Loucy (cell line): Measurements from ENCODE around the gene ZNF664.
"Not testable (repeated sequence)": the region's sequence is repeated elsewhere in the genome, so short reads cannot be mapped to it uniquely, and the experiment has no call there.

Experiments used
- H2AFZ ChIP-seq: fragments of 200-600 bp; sonication (generic); 2 replicates; pipeline ENCODE4 v1.6.0; 2016; ENCODE audit warnings: antibody characterized with exemption, mild to moderate bottlenecking, low read length, moderate library complexity
- H3F3A ChIP-seq: fragments of 200-600 bp; 2 replicates; pipeline ENCODE4 v1.6.0; 2016; ENCODE audit warnings: antibody characterized with exemption, low read depth, mild to moderate bottlenecking
- H3K27me3 ChIP-seq: fragments of 200-600 bp; sonication (generic); 2 replicates; pipeline ENCODE4 v1.6.1; 2014; ENCODE audit warnings: low read length, mild to moderate bottlenecking; ENCODE audit not compliant: insufficient read depth, poor library complexity, severe bottlenecking
- H3K36me3 ChIP-seq: fragments of 200-600 bp; sonication (generic); 2 replicates; pipeline ENCODE4 v1.6.1; 2016; ENCODE audit warnings: low read length; ENCODE audit not compliant: insufficient read depth
- H3K4me1 ChIP-seq: fragments of 200-600 bp; sonication (generic); 2 replicates; pipeline ENCODE4 v1.5.1; 2014; ENCODE audit warnings: low read length, mild to moderate bottlenecking; ENCODE audit not compliant: insufficient read depth, poor library complexity, severe bottlenecking
- H3K4me2 ChIP-seq: fragments of 200-600 bp; sonication (generic); 2 replicates; pipeline ENCODE4 v1.6.0; 2014; ENCODE audit warnings: antibody characterized with exemption, low read length, low read depth, mild to moderate bottlenecking; ENCODE audit not compliant: poor library complexity, severe bottlenecking
- H3K4me3 ChIP-seq: fragments of 200-600 bp; sonication (generic); 2 replicates; pipeline ENCODE4 v1.5.1; 2014; ENCODE audit warnings: low read length, mild to moderate bottlenecking, mixed read lengths; ENCODE audit not compliant: poor library complexity, severe bottlenecking
- H3K79me2 ChIP-seq: fragments of 200-600 bp; sonication (generic); 2 replicates; pipeline ENCODE4 v1.6.1; 2014; ENCODE audit warnings: low read length; ENCODE audit not compliant: insufficient read depth
- H3K9ac ChIP-seq: fragments of 200-600 bp; sonication (generic); 2 replicates; pipeline ENCODE4 v1.6.0; 2014; ENCODE audit warnings: mild to moderate bottlenecking, low read depth, low read length, moderate library complexity; ENCODE audit not compliant: poor library complexity, severe bottlenecking
- H3K9me2 ChIP-seq: fragments of 200-600 bp; sonication (generic); replicated peaks from 2 replicates; pipeline ENCODE4 v1.6.1; 2016; ENCODE audit warnings: low read depth, low read length, mixed read lengths
- H3K9me3 ChIP-seq: fragments of 200-600 bp; sonication (generic); 2 replicates; pipeline ENCODE4 v1.6.1; 2014; ENCODE audit warnings: mild to moderate bottlenecking, antibody characterized with exemption, low read length, low read depth; ENCODE audit not compliant: insufficient read depth
- H4K20me1 ChIP-seq: fragments of 200-600 bp; sonication (generic); 2 replicates; pipeline ENCODE4 v1.6.0; 2014; ENCODE audit warnings: antibody characterized with exemption, low read length, mild to moderate bottlenecking; ENCODE audit not compliant: insufficient read depth, poor library complexity, severe bottlenecking
- EZH2phosphoT487 ChIP-seq: fragments of 200-600 bp; IDR thresholded peaks from 2 replicates; pipeline ENCODE4 v1.6.1; 2018; ENCODE audit warnings: antibody characterized with exemption, mild to moderate bottlenecking, moderate library complexity, borderline replicate concordance
- TF ChIP-seq, protein P1 (sequence below): fragments of 200-600 bp; sonication (generic); conservative IDR thresholded peaks from 2 replicates; pipeline ENCODE4 v1.5.1; 2014; ENCODE audit warnings: mild to moderate bottlenecking, antibody characterized with exemption, low read length

The ZNF664 gene

DNA sequence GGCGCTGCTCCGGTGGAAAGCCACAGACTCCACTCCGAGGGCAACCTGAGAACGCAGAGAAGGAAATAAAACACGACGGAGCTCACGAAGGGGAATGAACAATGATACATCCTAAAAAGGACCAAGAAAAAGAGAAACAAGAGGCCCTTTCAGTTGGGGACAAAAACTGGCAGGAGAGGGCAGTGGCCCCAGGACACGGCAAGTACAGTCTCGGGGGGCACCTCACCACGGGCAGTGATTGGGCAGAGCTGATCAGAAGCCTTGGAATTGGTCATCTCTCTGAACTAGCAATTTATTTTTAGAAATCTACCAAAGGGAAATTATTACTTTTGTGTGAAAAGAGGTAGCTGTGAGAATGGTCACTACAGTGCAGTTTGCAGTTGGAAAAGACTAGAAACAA is 28.3 kb upstream of the ZNF664 start:
- TF ChIP-seq EZH2phosphoT487 = no peak
- TF ChIP-seq, protein P1, sequence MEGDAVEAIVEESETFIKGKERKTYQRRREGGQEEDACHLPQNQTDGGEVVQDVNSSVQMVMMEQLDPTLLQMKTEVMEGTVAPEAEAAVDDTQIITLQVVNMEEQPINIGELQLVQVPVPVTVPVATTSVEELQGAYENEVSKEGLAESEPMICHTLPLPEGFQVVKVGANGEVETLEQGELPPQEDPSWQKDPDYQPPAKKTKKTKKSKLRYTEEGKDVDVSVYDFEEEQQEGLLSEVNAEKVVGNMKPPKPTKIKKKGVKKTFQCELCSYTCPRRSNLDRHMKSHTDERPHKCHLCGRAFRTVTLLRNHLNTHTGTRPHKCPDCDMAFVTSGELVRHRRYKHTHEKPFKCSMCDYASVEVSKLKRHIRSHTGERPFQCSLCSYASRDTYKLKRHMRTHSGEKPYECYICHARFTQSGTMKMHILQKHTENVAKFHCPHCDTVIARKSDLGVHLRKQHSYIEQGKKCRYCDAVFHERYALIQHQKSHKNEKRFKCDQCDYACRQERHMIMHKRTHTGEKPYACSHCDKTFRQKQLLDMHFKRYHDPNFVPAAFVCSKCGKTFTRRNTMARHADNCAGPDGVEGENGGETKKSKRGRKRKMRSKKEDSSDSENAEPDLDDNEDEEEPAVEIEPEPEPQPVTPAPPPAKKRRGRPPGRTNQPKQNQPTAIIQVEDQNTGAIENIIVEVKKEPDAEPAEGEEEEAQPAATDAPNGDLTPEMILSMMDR = no peak
- H3K4me1 ChIP-seq = no peaks in the 10 kb centered on the region
- no peak overlapping the region for H3K4me2 ChIP-seq
- no peak overlapping the region for H2AFZ ChIP-seq
- no peaks in the 10 kb centered on the region for H3K79me2 ChIP-seq
- H3K9ac ChIP-seq = no peak overlapping the region
- no peaks in the 10 kb centered on the region for H3F3A ChIP-seq
- no peaks in the 10 kb centered on the region for H3K36me3 ChIP-seq
- H3K4me3 ChIP-seq = no peak overlapping the region
- H3K27me3 ChIP-seq = no peaks in the 10 kb centered on the region
- H3K9me3 ChIP-seq = no peaks in the 10 kb centered on the region
- H4K20me1 ChIP-seq = no peaks in the 10 kb centered on the region
- no peaks in the 10 kb centered on the region for H3K9me2 ChIP-seq

DNA sequence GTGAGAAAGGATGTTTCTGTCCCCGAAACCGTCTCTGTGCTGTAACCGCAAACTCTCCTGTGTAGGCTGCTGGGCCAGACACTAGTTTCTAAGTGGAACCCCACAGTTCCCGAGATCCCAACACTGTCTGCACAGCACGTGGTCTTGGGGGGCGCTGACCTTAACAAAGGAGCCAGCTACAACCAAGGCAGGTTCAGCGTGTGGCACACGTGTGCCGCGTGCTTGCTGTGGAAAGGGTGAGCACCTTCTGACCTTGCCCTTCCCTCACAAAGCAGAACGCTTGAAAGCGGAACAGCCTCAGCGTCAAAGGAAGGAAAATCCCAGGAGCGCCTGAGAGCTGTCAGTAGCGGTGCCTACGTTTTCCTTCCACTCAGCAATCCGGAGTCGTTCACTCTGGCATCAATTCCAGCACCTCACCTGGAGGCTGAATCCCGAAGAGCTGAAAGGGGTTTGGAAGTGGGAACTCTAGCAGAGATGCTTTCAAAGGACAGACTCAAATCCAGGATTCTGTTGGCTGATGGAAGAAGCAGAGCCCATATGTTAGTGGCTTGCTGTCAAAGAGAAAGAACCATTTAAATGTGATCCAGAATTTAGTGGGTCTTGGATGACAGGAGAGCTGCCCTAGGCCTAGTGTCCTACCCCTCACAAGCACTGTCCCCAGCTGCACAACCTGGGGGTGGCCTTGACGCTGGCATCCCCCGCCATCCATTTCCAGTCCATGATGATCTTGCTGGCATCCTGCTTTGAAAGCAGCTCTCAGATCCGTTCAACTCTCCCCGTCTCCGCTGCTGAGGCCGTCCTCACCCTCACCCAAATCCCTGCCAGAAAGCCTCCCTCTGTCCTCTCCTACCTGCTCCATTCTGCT is 27.5 kb upstream of the ZNF664 start:
- no peak for TF ChIP-seq EZH2phosphoT487
- TF ChIP-seq, protein P1 = no peak
- H3F3A ChIP-seq = no peaks in the 10 kb centered on the region
- H4K20me1 ChIP-seq = no peaks in the 10 kb centered on the region
- no peaks in the 10 kb centered on the region for H3K27me3 ChIP-seq
- H3K36me3 ChIP-seq = no peaks in the 10 kb centered on the region
- no peaks in the 10 kb centered on the region for H3K79me2 ChIP-seq
- H3K9ac ChIP-seq = no peak overlapping the region
- H3K9me3 ChIP-seq = no peaks in the 10 kb centered on the region
- no peaks in the 10 kb centered on the region for H3K9me2 ChIP-seq
- no peak overlapping the region for H2AFZ ChIP-seq
- no peak overlapping the region for H3K4me2 ChIP-seq
- no peaks in the 10 kb centered on the region for H3K4me1 ChIP-seq
- H3K4me3 ChIP-seq = no peak overlapping the region

- no peak overlapping the region for H3K4me3 ChIP-seq
- no peaks in the 10 kb centered on the region for H3K27me3 ChIP-seq
- H3K9me3 ChIP-seq = no peaks in the 10 kb centered on the region
- H3K36me3 ChIP-seq = no peaks in the 10 kb centered on the region
- no peaks in the 10 kb centered on the region for H3K9me2 ChIP-seq
- no peaks in the 10 kb centered on the region for H3K79me2 ChIP-seq
- H3K9ac ChIP-seq = no peak overlapping the region
- H3F3A ChIP-seq = no peaks in the 10 kb centered on the region
- no peak for TF ChIP-seq EZH2phosphoT487
- TF ChIP-seq, protein P1 = no peak
- H3K4me1 ChIP-seq = no peaks in the 10 kb centered on the region
- H4K20me1 ChIP-seq = no peaks in the 10 kb centered on the region
- H2AFZ ChIP-seq = no peak overlapping the region
- no peak overlapping the region for H3K4me2 ChIP-seq
These were observed 26.9 kb upstream of the ZNF664 start for GRCh38 chr12:123946152-123946515.

GRCh38 chr12:123946516-123947505 is 26.2 kb upstream of the ZNF664 start:
- not testable (repeated sequence) for H3K9me3 ChIP-seq, H3K36me3 ChIP-seq, H3K9ac ChIP-seq, H3K4me1 ChIP-seq, H3K79me2 ChIP-seq, H4K20me1 ChIP-seq, H3F3A ChIP-seq, H2AFZ ChIP-seq, H3K4me3 ChIP-seq, H3K4me2 ChIP-seq, H3K27me3 ChIP-seq, H3K9me2 ChIP-seq

- H3F3A ChIP-seq, H3K79me2 ChIP-seq, H3K9me2 ChIP-seq, H3K4me1 ChIP-seq, H3K4me3 ChIP-seq, H4K20me1 ChIP-seq, H3K9ac ChIP-seq, H2AFZ ChIP-seq, H3K27me3 ChIP-seq, H3K4me2 ChIP-seq, H3K36me3 ChIP-seq, H3K9me3 ChIP-seq: not testable (repeated sequence)
These were observed 25.5 kb upstream of the ZNF664 start for GRCh38 chr12:123947531-123947930.
